ENCODE measurements around the gene SLC25A10.
A peak's percentile ranks its signal among the peaks of the same experiment; 100 is the strongest.

SLC25A10 gene

DNA sequence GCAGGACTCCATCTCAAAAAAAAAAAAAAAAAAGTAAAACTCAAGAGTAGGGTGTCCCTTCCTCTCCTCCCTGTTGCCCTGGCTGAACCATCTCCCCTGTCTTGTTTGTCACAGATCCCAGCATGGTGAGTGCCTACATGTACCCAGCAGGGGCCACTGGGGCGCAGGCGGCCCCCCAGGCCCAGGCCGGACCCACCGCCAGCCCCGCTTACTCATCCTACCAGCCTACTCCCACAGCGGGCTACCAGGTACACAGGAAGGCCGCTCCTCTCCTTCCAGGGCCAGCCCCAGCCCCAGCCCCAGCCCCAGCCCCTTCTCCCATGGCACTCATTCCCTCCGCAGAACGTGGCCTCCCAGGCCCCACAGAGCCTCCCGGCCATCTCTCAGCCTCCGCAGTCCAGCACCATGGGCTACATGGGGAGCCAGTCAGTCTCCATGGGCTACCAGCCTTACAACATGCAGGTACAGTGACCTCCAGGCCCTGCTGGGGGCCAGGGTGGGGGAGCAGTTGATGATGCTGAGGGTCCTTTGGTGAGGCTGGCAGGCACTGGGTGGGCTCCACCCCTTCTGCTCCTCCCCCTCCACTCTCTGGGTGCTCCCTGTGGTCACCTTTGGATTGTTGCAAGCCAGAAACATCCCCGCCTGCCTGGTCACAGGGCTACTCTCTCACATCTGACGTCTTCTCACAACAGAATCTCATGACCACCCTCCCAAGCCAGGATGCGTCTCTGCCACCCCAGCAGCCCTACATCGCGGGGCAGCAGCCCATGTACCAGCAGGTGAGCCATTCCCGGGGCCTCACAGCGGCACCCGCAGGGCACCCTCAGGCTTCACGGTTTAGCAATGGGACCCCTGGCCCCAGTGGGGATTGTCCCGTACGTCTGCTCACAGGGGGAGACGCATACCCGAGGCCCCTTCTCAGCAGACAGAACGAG, 11.5 kb upstream of the SLC25A10 start:
- no peak for TF ChIP-seq CTCF (IDR thresholded peaks at IDR 0.05; ENCODE audit: insufficient read depth, missing control alignments)
- FAIRE-seq (no peak), DNase-seq (ENCODE audit: insufficient read length, low spot score) (no peak)

GRCh38 chr17:81701288-81702071, 10.6 kb upstream of the SLC25A10 start:
- DNase-seq (ENCODE audit: insufficient read length, low spot score) (no peak), FAIRE-seq (no peak)
- TF ChIP-seq CTCF (IDR thresholded peaks at IDR 0.05; ENCODE audit: insufficient read depth, missing control alignments): peak; percentile 6

DNA sequence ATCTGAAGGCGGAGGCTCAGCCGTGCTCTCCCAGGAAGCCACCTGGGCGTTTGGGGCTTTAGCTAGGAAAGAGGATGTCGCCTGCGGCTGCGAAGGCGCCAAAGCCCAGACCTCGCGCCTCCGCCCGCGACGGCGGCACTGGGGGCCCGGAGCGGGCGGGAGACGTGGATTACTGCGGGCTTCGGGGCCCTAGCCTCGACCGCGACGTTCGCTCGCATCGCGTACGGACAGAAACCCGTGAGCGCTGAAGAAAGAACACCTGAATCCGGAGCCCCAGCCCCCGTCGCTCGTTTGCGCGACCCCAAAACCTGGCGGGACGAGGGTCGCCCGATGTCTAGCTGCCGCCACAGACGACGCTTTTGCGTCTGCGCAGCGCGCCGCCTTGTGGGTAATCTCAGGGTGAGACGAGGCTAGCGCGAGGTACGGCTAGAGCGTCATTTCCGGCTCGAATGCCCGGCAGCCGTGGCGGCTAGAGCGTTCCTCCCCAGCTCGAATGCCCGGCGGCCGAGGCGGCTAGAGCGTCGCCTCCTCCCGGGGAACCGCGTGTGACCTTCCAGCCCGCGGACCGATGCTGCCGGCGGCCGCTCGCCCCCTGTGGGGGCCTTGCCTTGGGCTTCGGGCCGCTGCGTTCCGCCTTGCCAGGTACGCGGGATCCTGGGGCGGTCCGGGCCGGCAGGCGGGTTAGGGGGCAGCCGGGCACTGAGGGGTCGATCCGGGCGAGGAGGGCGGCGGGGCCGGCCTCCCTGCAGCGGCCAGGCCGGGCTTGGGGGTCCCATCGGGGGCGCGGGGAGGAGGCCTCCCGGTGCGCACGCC, 8.9 kb upstream of the SLC25A10 start, which contains the start of gene MRPL12:
MRPL12 (plus strand) TSS at position 434 of the 813 bp plus-strand sequence; CDS start at position 569, 135 bp downstream.
- DNase-seq (ENCODE audit: insufficient read length, low spot score) (peak; percentile 98), FAIRE-seq (no peak)
- TF ChIP-seq CTCF (IDR thresholded peaks at IDR 0.05; ENCODE audit: insufficient read depth, missing control alignments): peak; percentile 3

GRCh38 chr17:81703747-81704654, 8.1 kb upstream of the SLC25A10 start:
- FAIRE-seq (no peak), DNase-seq (ENCODE audit: insufficient read length, low spot score) (no peak)
- TF ChIP-seq CTCF (IDR thresholded peaks at IDR 0.05; ENCODE audit: insufficient read depth, missing control alignments): no peak

- FAIRE-seq (no peak), DNase-seq (ENCODE audit: insufficient read length, low spot score) (no peak)
- TF ChIP-seq CTCF (IDR thresholded peaks at IDR 0.05; ENCODE audit: insufficient read depth, missing control alignments): no peak
These were observed 6.4 kb upstream of the SLC25A10 start for GRCh38 chr17:81705518-81706231.

Data from D721Med (cell line).